ENCODE data around the gene PUM1. TPM values are rescaled to one million over a fixed set of nuclear protein-coding genes. Genes with fewer than 3 reads are reported as not detected.

Gene PUM1
- total and polyA plus RNA-seq, 8 donors: 12.9 to 126 (median 78.5) TPM

DNA sequence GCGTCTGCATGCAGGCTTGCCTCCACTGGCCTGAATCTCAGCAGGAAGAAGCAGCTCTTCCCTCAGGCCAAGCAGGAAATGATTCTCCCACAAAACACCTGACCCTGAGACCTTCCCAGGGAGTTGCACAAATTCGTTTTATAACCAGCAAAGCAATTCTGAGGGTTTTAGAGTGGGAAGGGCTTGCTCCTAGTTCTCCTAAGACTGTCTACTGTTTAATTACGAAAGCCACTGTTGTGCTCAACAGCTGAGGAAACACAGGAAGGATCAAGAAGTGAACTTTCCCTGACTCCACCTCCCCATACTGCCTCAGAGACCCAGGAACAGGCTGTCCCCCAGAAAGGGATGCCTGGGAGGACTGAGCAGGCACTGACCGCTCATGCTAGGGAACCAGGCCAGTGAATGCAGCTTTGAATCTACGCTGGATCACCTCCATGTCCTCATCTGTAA is 37.0 kb upstream of the PUM1 start:
- WGBS, 5 donors: 65 to 78% (median 72%) methylated on average over 4 to 5 of the region's 5 CpGs
- Histone ChIP-seq H3K9me3 (no peaks in the 10 kb centered on the region), H3K27ac (no peak overlapping the region), H3K4me3 (no peak overlapping the region), H3K4me1 (peaks cover 10 to 22% (median 18%) of the 10 kb centered on the region in 4 donors), H3K36me3 (no peaks in the 10 kb centered on the region), H3K27me3 (no peaks in the 10 kb centered on the region)
- DNase-seq: peak in 1 of 2 donors; percentile 31
- TF ChIP-seq POLR2A (IDR thresholded peaks at IDR 0.05) (no peak), EP300 (IDR thresholded peaks at IDR 0.05) (no peak), POLR2AphosphoS5 (IDR thresholded peaks at IDR 0.05) (no peak)
- TF ChIP-seq, protein P1, sequence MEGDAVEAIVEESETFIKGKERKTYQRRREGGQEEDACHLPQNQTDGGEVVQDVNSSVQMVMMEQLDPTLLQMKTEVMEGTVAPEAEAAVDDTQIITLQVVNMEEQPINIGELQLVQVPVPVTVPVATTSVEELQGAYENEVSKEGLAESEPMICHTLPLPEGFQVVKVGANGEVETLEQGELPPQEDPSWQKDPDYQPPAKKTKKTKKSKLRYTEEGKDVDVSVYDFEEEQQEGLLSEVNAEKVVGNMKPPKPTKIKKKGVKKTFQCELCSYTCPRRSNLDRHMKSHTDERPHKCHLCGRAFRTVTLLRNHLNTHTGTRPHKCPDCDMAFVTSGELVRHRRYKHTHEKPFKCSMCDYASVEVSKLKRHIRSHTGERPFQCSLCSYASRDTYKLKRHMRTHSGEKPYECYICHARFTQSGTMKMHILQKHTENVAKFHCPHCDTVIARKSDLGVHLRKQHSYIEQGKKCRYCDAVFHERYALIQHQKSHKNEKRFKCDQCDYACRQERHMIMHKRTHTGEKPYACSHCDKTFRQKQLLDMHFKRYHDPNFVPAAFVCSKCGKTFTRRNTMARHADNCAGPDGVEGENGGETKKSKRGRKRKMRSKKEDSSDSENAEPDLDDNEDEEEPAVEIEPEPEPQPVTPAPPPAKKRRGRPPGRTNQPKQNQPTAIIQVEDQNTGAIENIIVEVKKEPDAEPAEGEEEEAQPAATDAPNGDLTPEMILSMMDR (IDR thresholded peaks at IDR 0.05): no peak
- intact Hi-C loops (cut with DNase I; ENCODE audit: low total_unique reads): no loop called here

DNA sequence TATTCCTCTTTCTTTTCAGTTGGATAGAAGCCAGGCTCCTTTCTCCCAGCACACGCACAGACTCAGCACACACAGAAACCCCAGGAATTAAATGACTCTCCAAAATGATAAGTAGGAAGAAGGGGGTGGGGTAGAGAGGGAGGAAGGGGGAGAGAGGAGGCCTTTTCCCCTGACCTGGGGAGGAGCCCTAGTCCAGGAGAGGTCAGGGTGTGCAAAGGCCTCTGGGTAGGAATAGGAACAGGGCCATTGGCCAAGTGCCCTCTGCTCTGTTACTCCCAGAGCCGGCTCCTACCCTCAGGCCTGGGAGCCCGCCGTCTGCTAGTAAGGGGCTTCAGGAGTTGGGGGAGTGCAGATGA is 35.6 kb upstream of the PUM1 start:
- no peak for TF ChIP-seq POLR2A (IDR thresholded peaks at IDR 0.05)
- TF ChIP-seq EP300 (IDR thresholded peaks at IDR 0.05): no peak
- TF ChIP-seq, protein P1 (IDR thresholded peaks at IDR 0.05): no peak
- TF ChIP-seq POLR2AphosphoS5 (IDR thresholded peaks at IDR 0.05): no peak
- WGBS, 5 donors: 21 to 44% (median 40%) methylated on average over 4 of the region's 4 CpGs
- H3K27ac ChIP-seq: peak overlapping the region in 3 of 5 donors; percentile 19 to 62 (median 22)
- no peaks in the 10 kb centered on the region for H3K9me3 ChIP-seq
- peaks cover 10 to 22% (median 18%) of the 10 kb centered on the region in 4 donors for H3K4me1 ChIP-seq
- DNase-seq: peak in 1 of 2 donors; percentile 61
- H3K4me3 ChIP-seq: no peak overlapping the region
- no peaks in the 10 kb centered on the region for H3K36me3 ChIP-seq
- intact Hi-C loops (cut with DNase I; ENCODE audit: low total_unique reads): no loop called here
- no peaks in the 10 kb centered on the region for H3K27me3 ChIP-seq

DNA sequence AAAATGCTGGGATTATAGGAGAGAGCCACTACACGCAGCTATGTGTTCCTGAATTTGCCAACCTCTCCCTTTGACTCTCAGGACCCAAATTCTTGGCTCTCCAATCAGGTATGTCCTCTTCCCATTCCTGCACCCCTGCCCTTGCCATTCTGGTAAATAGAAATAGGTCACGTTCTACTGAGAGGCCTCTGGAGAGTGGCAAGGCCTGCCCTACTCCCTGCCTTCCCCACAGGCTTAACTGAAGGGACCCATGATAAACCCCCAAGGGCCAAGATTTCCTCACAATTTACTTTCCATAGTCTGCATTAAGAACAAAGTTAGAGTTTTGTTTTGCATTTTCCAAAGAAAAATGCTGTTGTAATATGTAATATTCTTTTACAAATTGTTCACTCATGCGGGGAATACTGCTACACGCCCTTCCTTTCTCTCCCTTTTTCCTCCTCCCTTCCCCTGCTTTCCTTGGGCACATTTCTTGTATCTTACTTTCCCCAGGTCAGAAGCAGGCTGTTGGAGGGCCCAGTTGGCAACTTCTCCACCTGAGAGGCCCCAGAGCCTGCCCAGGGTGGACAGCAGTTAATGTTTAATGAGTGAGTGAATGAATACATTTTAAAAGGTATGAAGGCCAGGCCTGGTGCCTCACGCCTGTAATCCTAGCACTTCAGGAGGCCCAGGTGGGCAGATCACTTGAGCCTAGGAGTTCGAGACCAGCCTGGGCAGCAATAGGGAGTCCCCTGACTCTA is 33.9 kb upstream of the PUM1 start:
- H3K4me1 ChIP-seq: peaks cover 10 to 22% (median 18%) of the 10 kb centered on the region in 4 donors
- no peaks in the 10 kb centered on the region for H3K27me3 ChIP-seq
- no peaks in the 10 kb centered on the region for H3K36me3 ChIP-seq
- no peaks in the 10 kb centered on the region for H3K9me3 ChIP-seq
- TF ChIP-seq, protein P1 (IDR thresholded peaks at IDR 0.05): no peak
- no peak for TF ChIP-seq POLR2AphosphoS5 (IDR thresholded peaks at IDR 0.05)
- no peak for TF ChIP-seq POLR2A (IDR thresholded peaks at IDR 0.05)
- TF ChIP-seq EP300 (IDR thresholded peaks at IDR 0.05): no peak
- intact Hi-C loops (cut with DNase I; ENCODE audit: low total_unique reads): no loop called here
- peak overlapping the region in 1 of 5 donors; percentile 64 for H3K27ac ChIP-seq
- 54 to 74% (median 62%) methylated on average over 6 of the region's 6 CpGs for WGBS, 5 donors
- no peak overlapping the region for H3K4me3 ChIP-seq
- DNase-seq: peak; percentile 65 to 79

DNA sequence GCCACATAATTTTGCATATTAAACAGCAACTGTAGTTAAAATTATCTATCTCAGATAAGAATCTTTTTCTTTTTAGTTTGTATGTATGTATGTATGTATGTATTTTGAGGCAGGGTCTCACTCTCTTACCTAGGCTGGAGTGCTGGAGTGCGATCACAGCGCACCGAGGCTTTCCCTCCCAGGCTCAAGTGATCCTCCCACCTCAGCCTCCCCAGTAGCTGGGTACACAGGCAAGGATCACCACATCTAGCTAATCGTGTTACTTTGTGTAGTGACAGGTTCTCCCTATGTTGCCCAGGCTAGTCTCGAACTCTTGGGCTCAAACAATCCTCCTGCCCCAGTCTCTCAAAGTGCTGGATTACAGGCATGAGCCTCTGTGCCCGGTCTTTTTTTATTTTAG is 30.5 kb upstream of the PUM1 start:
- TF ChIP-seq, protein P1 (IDR thresholded peaks at IDR 0.05): no peak
- TF ChIP-seq EP300 (IDR thresholded peaks at IDR 0.05): no peak
- no peak for TF ChIP-seq POLR2A (IDR thresholded peaks at IDR 0.05)
- TF ChIP-seq POLR2AphosphoS5 (IDR thresholded peaks at IDR 0.05): no peak

More for the DNA sequence above, 30.5 kb upstream of the PUM1 start:
- Histone ChIP-seq H3K9me3 (no peaks in the 10 kb centered on the region), H3K4me1 (peaks cover 5 to 15% (median 9%) of the 10 kb centered on the region in 4 donors), H3K27ac (no peak overlapping the region), H3K27me3 (no peaks in the 10 kb centered on the region), H3K4me3 (no peak overlapping the region), H3K36me3 (no peaks in the 10 kb centered on the region)
- WGBS, 5 donors: 78 to 85% (median 82%) methylated on average over 6 of the region's 6 CpGs
- no peak for DNase-seq
- intact Hi-C loops (cut with DNase I; ENCODE audit: low total_unique reads): no loop called here
